ENCODE results near the gene SPAG5. TPM values are rescaled to one million over a fixed set of nuclear protein-coding genes. Genes with fewer than 3 reads are reported as not detected.
A peak's percentile ranks its signal among the peaks of the same experiment; 100 is the strongest.
"Not testable (repeated sequence)": the region's sequence is repeated elsewhere in the genome, so short reads cannot be mapped to it uniquely, and the experiment has no call there.

Gene SPAG5
- total RNA-seq, 1 donor from 2014 or later: 10.6 TPM

DNA sequence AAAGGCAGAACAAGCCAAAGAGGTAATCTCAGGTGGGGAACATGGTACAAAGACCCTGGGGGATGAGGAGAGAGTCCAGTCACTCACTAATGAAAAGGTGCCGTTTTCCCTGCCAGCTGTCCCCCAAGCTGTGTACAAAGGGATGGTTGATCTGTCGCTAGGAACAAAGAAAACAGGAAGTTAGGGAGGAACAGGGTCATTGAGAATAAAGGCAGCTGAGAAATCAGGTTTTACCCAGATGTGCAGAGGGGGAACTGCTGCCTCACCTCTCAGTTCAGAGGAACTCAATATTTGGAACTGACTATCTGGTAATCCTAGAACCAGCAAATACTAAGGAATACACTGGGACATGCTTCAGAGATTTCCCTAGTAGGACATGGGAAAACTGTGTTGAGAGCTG is 13.7 kb upstream of the SPAG5 start:
- DNase-seq: peak; percentile 9

DNA sequence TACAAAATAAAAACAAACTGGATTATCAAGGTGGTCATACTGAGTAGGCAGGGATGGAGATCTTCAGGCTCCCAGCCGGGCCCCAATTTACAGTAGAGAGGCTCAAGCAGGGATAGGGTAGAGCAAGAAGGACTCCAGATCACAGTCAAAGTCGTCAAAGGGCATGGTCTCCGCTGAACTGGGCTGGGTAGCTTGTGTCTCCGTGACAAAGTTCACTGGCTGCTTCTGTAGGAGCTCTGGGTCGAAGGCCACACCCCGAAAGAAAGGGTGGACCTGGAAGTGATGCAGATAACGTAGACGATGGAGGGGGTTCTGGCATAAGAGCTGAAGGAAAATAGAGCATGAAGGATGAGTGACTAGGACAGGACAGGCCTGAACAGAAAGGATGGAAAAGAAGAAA is 11.6 kb upstream of the SPAG5 start:
- DNase-seq: no peak

DNA sequence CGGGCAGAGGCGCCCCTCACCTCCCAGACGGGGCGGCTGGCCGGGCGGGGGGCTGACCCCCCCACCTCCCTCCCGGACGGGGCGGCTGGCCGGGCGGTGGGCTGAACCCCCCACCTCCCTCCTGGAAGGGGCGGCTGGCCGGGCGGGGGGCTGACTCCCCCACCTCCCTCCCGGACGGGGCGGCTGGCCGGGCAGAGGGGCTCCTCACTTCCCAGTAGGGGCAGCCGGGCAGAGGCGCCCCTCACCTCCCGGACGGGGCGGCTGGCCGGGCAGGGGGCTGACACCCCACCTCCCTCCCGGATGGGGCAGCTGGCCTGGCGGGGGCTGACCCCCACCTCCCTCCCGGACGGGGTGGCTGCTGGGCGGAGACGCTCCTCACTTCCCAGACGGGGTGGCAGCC is 5.2 kb upstream of the SPAG5 start:
- not testable (repeated sequence) for DNase-seq

DNA sequence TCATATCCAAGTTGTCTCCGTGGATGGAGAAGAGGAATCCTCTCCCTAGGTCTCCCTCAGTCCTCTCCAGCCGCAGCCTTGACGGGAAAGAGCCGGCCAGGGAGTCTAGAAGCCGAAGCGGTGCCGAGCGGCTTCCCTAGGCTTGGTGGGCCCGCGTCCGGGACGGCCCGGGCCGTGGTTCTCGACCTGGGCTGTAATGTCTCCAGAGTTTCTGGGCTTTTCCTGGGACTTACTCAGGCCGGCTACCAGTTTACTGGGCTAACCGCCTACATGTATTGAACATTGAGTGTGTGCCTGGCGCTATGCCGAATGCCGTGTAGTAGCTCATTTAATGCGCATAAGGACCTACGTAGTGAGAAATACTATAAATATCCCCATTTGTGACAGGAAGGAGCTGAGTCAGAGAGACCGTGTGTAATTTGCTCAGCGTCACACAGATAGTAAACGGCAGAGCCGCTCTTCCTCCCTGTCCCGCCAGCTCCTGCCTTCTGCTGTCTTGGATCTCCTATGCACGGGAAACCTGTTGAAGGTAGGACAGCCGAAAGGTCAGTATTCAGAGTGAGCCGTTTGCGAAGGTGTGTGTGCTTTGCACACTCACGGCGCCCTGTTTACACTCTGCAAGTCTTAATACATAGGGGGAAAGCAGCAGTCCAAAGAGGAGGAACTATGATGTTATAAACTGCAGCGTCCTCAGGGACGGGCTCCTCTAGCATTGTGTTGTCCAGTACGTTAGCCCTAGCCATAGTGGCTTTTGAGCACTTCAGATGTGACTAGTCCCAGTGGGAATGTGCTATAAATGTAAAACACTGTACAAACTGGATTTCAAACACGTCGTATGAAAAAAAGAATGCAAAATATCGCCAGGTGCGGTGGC is 723 bp upstream of the SPAG5 start:
- DNase-seq: peak; percentile 89

DNA sequence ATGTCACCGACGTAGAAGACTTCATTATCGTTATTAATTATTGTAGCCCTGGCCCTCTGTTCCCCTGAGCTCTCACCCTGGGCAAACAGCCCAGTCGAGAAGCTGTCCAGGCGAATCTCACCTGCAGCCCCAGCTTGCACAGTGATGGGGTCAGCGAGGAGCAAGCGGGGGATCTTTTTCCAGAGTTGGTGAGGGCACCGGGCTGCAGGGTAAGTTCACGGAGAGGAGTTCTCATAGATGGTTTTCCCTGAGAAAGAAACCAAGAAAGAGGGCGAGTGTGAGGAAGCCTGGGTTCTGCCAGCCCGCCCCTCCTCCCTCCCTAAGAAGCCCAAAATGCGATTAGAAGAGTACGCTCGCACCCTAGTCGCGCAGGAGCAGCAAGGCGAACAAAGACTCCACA is 436 bp downstream of the SPAG5 start:
- DNase-seq: no peak

DNA sequence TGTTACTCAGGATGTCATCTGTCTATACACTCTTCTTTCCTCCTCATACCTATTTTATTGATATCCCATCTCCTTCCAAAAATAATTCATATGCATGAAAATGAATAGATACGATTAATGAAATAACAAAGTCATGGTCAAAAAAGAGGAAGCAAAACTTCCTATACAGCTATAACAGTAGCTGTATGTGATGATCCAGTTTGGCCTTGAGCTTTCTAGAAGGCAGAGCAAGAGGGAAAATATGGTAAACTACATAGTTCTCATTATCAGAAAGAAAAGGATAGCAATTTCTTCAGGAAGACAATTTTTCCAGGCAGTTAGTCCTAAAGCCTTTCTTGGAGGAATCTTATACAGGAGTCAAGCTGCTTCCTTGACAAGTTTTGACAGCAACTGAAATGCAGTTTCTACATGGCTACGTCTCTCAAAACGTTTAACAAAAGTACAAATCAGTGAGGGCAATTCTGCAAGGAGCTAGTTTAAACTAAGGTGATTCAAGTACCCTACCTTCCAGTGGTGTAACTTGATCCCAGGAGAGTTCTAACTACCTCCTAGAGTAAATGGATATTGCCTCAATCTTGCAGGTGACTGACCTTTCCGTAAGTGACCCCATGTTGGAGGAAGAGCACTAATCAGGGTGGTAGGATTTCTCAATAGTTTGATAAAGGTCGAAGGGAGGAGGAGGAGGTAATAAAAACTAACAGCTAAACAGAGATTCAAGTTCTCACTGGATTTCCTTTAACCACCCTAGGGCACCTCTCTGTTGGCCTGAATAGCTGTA is 1.0 kb downstream of the SPAG5 start:
- no peak for DNase-seq

DNA sequence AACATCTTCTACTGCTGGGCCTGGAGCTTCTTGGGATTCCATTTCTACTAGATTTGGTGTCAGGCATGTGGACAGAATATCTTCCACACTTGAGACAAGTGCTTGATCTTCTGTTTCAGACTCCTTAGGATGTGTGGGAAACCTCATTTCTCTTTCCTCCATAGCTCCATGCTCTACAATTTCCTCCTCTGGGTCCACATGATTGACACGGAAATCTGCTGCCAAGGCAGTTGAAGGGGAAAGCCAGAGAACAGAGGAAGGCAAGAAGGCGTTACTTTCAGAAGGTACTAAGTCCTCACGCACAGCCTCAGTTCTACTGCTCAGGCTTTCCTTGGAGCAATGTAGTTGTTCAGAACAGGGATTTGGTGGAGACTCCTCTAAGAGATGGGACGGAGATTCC is 6.6 kb downstream of the SPAG5 start:
- no peak for DNase-seq

DNA sequence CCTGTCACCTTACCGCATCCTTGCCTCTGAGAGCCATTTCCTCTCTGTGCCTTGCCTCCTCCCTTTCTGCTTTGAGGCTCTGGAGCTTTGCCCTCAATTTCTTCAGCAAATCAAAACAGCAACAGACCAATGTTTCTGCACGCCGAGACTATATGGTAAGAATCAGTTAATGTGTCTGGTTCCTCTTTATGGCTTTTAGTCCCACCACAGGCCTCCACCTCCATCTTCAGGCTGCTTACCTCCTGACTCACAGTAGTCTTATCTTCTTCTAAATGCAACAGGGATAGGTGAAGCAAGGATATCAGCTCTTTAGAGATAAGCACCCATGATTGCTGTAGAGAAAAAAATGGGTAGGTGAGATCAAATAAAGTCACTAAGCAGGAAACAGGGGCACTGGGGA is 13.0 kb downstream of the SPAG5 start:
- no peak for DNase-seq

DNA sequence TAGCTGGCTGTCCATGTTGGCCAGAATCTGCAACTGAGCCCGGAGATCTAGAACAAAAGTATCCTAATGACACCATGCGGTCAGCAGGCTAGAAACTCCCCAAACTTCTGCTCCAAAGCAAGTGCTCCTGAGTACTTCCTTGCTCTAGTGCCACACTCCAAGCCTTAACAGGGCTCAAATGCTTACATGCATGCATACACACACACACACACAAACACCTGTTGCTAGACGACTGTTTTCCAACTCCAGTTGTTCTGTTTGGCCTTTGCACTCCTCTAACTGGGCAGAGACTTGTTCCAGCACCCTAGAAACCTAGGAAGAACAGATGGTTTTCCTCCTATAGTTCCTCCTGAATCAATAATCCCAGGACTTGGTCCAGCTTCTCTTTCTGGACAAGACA is 14.4 kb downstream of the SPAG5 start:
- no peak for DNase-seq

DNA sequence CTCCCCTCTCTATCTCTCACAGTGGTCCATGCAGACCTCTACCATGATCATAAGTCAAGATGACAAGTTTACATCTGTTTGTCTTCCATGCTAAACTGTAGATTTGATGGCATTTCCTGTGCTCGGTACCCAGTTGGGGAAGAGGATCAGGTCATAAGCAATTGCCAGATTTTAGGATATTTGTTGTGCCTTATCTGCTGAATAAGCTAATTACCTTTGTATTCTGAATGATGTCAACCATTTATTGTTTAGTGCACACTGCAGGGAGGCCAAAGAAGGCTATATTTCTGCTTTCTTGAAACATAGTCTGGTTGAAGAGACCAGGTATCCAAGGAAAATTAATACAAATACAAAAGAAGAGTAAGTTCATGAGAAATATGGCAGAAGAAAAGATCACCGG is 16.3 kb downstream of the SPAG5 start:
- no peak for DNase-seq

DNA sequence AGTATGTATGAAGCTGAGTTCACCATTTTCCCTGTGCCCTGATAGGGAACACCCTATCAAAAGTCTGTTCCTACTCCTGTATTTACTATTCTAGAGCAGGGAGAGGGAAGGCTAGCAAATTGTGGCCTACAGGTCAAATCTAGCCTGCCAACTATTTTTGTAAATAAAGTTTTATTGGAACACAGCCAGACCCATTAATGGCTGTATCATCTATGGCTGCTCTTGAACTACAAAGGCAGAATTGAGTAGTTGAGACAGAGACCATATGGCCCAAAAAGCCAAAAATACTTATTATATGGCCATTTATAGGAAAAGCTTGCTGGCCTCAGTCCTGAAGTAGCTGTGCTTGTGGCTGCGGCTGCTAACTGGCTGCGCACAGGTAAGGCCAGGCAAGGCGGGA is 17.9 kb downstream of the SPAG5 start:
- no peak for DNase-seq

DNA sequence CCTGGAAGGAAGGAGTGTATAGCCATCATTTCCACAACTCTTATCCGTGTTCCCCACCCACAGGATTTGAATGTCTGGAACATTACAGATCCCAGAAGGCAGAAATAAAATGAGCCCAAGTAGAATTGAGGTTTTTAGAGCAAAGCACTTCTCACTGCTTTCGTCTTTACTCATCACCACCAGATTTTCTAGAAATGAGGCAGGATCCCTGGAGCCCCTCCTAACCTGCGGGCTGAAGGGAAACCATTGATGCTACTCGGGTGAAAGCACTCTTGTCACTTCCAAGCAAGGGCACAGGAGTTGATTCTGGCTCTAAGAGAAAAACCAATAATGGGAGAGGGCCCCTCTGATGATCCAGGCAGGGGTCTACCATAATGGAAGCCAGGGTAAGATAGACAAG is 19.3 kb downstream of the SPAG5 start:
- no peak for DNase-seq

DNA sequence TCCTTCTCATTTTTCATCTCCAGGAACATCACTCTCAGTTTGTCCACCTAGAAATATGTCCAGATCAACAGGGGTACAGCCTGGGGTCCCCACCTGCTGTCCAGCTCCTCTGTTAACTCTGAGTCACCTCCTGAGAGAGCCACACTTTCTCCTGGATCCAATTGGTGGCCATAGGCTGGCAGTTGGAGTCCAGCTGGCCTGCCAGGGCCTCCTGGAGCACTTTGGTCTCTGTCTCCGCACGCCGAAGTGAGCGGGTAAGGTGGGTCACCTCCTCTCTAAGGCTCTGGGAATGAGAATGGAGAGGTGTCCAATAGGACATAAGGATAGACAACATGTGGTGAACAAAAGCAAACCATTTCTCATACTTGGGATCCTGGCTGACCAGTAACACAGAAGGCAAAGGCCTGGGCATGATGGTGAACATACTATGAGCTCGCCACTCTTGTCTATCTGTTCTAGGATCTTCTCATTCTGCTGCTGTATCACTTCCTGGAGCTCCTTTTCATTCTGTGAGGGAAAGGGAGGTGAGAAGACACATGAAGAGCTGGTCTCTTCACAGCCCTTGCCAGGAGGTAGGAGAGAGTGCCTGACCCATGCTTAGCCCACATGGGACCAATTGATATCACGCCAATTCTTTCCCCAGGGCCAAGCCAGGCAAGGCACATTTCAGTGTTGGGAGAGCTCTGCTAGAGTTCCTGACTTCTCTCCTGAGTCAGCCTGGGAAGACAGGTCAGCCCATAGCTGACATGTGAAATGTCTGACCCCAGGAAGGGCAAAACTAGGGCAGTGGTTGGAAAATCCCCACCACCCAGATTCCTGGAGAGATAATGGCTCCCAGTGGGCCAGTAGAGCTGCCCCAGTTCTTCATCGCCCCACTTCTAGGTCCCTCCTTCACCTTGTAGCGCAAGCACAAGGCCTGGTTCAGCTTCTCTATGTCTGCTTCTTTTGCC is 20.3 kb downstream of the SPAG5 start:
- no peak for DNase-seq

DNA sequence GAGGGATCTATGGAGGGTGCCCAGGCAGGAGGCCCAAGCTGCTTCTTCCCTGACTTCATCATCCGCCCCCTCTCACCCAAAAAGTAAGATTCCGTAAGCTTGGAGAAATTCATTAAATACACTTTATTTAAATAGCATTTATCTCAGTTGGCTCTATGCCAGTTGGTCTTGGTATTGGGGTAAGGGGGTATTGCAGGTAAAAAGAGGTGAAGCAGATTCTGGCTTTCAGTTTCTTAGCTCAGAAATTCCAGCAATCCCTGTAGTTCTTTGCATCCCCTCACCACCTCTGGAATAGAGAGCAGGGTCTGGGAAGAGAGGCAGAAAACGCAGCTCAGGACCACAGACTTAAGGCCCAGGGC is 21.4 kb downstream of the SPAG5 start:
- no peak for DNase-seq

DNA sequence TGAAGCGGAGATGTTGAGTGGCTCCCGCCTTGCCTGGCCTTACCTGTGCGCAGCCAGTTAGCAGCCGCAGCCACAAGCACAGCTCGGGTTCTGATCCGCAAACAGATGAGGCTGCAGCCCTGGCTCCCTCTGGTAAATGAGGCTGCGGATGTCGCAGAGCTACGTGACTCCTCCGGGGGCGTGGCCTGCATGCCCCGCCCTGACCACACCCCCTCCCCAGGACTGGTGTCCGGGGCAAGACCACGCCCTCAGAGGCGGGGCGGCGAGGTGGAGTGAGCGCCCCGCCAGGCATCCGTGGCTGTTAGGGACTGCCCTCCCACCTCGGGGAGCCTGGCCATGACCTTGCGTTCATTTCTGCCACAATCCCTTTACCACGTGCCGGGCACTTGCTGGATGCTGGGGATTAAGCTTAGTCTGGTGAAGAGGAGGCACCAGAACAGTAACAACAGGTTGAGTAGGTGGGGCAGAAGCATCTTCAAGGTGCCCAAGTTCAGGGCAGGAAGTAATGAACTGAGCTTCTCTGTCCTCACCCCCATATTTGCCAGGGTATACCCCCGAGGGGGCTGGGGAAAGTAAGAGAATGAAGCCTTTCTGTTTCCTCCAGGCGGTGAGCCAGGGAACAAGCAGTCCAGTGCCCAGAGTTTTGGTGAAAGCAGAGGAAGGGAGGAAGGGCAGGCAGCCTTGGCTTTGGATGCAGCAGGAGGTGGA is 21.9 kb downstream of the SPAG5 start, which contains the start of gene ALDOC:
Gene ALDOC (minus strand): TSS at position 138 of the 708 bp plus-strand sequence. CDS start 1,363 bp downstream, outside the sequence.
- DNase-seq: peak; percentile 92

DNA sequence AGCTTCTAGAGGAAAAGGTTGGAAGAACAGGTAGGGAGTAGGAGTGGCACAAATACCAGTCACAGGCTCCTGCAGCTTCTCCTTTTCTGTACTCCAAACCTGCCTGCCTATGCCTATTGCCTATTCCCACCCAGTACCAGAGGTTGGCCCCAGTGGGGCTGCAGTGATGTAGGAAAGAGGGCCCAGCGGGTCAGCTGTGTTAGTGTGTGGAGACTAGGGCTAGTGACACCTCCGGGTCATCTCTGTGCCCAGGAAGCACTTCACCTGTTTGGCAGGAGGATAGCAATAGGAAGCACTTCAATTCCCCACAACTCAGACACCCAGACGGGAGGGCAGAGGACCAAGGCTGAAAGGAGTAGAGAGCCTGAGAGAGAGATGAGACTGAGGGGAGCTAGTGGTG is 22.8 kb downstream of the SPAG5 start:
- DNase-seq: not testable (repeated sequence)

DNA sequence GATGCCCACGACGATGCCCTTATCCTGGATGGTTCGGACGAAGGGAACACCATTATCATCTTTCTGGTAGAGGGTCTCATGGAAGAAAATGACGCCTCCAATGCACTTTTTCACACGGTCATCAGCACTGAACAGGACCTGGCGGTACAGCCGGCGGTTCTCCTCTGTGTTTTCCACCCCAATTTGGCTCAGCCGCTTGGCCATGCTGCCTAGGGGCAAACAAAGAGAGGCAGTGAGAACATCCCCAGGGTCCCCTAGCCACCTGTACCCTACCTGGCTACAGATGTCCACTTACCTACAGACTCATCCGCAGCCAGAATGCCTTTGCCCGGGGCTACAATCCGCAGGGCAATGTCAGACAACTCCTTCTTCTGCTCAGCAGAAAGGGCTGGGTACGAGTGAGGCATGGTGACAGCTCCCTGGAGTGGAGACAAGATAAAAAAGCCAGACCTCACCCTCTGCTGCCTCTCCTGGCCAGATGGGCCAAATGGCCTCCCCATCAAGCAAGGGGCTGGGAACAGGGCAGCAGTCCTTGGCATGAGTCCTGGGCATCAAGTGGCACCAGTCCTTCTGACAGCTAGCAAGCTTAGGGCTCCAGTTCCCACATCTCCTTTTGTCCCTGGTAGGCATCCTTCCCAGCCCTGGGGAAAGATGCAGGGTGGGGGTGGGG is 23.6 kb downstream of the SPAG5 start:
- DNase-seq: no peak

DNA sequence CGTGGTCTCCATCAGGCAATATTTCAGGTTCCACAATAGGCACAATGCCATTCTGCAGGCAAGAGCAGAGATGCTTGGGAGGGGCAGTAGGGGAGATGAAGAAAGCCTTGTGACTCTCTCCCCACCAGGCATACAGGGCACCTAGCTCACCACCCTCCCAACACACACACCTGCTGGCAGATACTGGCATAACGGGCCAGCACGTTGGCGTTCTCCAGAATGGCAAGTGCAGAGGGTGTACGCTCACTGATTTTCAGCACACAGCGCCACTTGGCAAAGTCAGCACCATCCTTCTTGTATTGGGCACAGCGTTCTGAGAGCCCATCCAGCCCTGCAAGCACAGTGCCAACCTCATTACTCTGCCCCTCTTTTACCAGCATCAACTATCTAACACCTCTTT is 24.3 kb downstream of the SPAG5 start:
- DNase-seq: no peak

DNA sequence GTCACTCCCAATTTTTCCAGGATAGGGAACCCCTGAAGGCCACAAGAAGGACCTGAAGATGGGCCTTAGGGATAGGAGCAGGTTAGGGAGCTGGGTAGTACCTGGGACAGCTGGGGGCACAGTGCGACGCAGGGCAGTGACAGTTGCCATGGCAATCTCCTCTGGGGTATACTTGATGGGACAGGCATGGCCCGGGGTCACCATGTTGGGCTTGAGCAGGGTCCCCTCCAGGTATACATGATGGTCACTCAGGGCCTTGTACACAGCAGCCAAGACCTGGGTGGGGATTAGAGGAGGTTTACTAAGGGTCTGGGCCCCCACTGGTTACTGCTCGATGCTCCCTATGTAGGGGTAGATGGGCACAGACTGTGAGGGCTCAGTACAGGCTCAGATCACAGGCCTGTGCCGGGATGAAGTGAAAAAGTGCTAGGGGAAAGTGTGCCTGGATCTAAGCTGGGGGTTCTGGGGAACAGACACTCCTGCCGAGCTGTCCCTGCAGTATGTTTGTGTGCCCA is 24.8 kb downstream of the SPAG5 start:
- no peak for DNase-seq

DNA sequence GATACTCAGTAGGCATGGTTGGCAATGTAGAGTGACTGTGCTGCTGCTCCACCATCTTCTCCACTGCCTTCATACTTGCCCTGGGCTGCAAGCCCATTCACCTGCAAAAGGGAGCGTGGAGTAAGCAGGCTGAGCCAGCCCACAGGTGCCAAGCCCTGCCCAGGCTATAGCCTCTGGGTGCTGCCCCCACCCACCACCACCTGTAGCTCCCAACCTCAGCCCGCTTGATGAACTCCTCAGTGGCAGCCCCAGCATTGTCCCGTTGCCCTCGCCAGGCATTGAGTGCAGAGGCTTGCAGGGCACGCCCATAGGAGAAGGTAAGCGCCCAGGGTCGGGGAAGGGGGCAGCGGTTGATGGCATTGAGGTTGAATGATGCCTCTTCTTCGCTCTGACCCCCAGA is 25.3 kb downstream of the SPAG5 start:
- DNase-seq: no peak

DNA sequence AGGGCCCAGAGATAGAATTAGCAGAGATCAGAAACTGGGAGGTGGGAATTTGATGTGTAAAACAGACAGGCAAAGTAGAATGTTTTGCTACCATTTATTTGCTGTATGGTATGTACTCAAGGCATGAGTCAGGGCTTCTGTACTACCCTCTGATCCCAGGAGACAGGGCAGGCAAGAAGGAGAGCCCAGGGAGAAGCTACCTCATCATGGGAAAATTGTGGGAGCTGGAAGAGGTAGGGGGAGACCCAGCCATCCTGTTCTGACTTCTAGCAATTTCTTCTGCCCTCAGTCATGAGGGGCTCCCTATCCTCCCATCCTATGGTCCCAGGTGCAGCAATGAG is 25.8 kb downstream of the SPAG5 start:
- no peak for DNase-seq

Data from dermis blood vessel endothelial cell (primary cell).